Breast epithelium (tissue), 3 donors: ENCODE results near the gene BIRC7.

Experiments used
- CTCF ChIP-seq, 3 donors: fragments of 450-650 bp; IDR thresholded peaks; one replicate each; pipeline ENCODE4 v1.5.1; 2016 to 2017; ENCODE audit warnings: antibody characterized with exemption in 3 of 3, mild to moderate bottlenecking in 3 of 3, moderate library complexity in 3 of 3
- POLR2A ChIP-seq: fragments of 450-650 bp; IDR thresholded peaks from one replicate; pipeline ENCODE4 v1.6.1; 2016; ENCODE audit warnings: antibody characterized with exemption, mild to moderate bottlenecking, moderate library complexity
- POLR2AphosphoS5 ChIP-seq, 3 donors: sonication (generic); formaldehyde crosslinking; IDR thresholded peaks; one replicate each; pipeline ENCODE4 v1.6.1; 2017; ENCODE audit warnings: antibody characterized with exemption in 3 of 3

GRCh38 chr20:63239431-63239830, 3.7 kb downstream of the BIRC7 start:
- TF ChIP-seq CTCF (IDR thresholded peaks at IDR 0.05) (no peak), POLR2A (no peak), POLR2AphosphoS5 (IDR thresholded peaks at IDR 0.05) (no peak)
